NCI-H69 (cell line): ENCODE data around the gene XRCC1.

Source experiments
- DNase-seq: peaks from one replicate; lab custom pipeline; 2025; lab: John Stamatoyannopoulos, UW

Gene XRCC1, protein sequence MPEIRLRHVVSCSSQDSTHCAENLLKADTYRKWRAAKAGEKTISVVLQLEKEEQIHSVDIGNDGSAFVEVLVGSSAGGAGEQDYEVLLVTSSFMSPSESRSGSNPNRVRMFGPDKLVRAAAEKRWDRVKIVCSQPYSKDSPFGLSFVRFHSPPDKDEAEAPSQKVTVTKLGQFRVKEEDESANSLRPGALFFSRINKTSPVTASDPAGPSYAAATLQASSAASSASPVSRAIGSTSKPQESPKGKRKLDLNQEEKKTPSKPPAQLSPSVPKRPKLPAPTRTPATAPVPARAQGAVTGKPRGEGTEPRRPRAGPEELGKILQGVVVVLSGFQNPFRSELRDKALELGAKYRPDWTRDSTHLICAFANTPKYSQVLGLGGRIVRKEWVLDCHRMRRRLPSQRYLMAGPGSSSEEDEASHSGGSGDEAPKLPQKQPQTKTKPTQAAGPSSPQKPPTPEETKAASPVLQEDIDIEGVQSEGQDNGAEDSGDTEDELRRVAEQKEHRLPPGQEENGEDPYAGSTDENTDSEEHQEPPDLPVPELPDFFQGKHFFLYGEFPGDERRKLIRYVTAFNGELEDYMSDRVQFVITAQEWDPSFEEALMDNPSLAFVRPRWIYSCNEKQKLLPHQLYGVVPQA

GRCh38 chr19:43575156-43575950, at the start of gene XRCC1, which contains the start of gene PINLYP:
Gene XRCC1 (minus strand): TSS chr19:43575527. CDS start chr19:43575458, 69 bp downstream.
Gene PINLYP (plus strand): TSS chr19:43575801. CDS start chr19:43577192, 1,391 bp downstream.
- DNase-seq, result peak; percentile 100

DNA sequence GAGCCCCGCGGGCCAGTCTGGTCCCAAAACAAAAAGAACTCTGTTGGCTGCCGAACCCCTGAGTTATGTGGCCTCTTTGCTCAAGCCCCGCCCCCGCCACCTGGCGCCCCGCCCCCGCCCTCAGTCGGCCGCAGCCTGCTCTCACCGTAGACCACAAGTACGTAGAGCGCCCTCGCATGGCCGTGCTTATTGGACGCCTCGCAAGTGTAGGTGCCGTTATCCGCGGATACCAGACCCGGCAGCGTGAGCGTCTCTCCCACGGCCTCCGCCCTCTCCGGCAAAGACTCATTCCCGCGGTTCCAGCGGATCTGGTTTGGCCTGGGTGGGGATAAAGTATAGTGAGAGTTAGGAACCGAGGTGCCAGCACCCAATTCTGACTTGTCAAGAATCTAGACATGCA, 49.6 kb upstream of the XRCC1 start:
- no peak for DNase-seq

DNA sequence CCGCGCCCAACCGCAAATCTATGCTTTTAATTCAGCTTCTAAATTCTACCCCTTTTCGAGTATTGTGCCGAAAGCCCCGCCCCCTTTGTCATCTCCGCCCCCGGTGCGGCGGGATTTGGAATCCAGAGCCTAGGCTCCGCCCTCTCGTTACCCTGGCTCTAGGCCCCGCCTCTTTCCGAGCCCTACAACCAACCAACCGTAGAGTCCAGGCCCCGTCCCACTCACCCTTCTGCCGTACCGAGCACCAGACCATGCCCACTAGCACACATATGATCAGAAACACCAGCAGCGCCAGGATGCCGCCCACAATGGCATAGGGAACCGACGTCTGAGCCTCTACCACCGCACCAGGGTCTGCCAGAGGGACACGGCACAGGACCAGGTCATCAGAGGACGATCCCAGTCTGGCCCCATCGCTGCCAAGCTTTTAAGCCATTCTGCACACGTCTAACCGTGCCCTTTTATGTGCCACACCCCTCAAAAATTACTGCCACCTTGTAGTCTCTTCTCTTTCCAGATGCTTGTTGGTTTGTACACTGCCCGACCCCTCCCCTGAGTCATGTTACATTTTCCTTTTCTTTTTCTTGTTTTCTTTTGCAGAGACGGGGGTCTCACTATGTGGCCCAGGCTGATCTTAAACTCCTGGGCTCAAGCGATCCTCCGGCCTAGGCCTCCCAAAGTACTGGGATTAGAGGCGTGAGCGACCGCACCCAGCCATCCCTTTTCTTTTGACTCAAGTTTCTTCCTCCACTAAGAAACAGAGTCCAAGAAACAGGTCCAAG, 48.8 kb upstream of the XRCC1 start:
- no peak for DNase-seq

DNA sequence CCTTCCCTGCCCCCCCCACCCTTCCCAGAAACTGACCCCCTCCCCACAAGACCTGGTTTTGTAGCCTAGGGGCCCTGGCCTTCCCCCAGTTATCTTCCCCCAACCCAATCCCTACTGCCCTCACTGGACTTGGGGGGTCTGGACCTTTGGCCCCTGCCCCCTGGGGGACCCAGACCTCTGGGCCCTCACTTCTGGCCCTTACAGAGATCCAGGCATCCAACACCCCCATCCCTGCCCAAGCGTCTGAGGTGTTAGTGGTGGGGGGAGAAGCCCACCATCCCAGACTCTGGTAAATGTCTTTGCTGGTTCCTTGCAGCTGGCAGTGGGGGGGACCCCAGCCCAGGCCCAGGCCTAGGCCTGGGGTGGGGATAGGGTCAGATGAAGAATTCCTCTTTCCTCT, 47.6 kb upstream of the XRCC1 start:
- no peak for DNase-seq

DNA sequence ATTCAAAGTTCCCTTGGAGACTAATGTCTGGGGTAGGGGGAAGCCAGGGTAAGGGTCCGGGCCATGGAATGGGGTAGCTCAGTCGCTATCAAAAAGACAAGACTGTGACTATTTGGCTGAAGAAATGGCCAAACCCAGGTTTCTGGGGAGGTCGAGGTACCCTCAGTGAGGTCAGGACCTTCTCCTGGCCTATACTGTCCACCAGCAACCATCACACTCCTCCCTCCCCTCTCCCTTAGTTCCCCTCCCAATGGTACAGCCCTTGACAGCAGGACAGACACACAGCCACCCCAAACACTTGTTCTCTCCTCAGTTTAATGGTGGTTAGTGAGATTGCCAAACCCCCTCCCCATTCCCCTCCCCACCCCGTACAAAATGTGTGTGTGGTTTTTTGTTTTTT, 46.7 kb upstream of the XRCC1 start:
- no peak for DNase-seq

- no peak for DNase-seq
Measured at GRCh38 chr19:43620061-43621001, 45.0 kb upstream of the XRCC1 start.

GRCh38 chr19:43619262-43620060, 44.1 kb upstream of the XRCC1 start, which contains the start of gene ZNF428:
Gene ZNF428 (minus strand): TSS chr19:43619629. CDS start chr19:43614304, 5,325 bp downstream.
- peak; percentile 96 for DNase-seq

DNA sequence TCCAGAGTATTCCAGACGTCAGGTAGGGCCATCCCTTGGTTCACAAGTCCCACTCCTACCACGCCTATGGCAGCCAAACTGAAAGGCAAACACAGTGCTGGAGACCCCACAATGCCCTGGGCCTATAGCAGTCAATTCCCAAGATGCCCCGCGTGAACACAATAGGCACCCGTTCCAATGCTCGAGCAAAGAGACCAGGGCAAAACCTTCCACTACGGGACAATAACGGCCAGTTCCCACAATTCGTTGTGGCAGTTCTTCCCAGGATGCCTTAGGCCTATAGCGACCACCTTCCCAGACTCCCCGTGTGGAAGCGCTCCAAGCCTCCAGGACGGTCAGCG, 43.6 kb upstream of the XRCC1 start:
- peak; percentile 87 for DNase-seq

GRCh38 chr19:43616954-43617353, 41.6 kb upstream of the XRCC1 start:
- no peak for DNase-seq

GRCh38 chr19:43616306-43616705, 41.0 kb upstream of the XRCC1 start:
- DNase-seq, result no peak

GRCh38 chr19:43612374-43612773, 37.0 kb upstream of the XRCC1 start:
- DNase-seq, result no peak

DNA sequence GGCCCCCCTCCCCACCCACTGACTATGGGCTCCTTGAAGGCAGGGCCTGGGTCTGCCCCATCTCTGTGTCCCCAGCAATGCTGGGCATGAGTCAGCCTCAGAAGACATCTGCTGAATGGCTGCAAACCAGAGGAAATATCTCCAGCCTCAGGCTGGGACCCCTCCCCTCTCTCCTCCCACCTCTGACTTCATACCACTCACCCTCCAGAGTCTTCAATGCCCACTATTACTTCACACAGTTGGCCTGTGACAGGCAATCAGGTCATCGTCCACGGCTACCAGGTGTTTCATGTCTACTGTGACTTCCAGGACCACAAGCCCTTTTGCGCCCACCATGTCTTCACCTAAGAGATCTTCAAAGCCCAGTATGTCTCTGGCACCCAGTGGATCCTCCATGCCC, 36.5 kb upstream of the XRCC1 start, which contains the start of gene SRRM5:
Gene SRRM5, plus strand, starts transcription at position 301 of the 400 bp plus-strand sequence. Its CDS starts 34 bp downstream, at position 335.
- DNase-seq, result no peak

GRCh38 chr19:43610493-43610892, 35.2 kb upstream of the XRCC1 start:
- no peak for DNase-seq

DNA sequence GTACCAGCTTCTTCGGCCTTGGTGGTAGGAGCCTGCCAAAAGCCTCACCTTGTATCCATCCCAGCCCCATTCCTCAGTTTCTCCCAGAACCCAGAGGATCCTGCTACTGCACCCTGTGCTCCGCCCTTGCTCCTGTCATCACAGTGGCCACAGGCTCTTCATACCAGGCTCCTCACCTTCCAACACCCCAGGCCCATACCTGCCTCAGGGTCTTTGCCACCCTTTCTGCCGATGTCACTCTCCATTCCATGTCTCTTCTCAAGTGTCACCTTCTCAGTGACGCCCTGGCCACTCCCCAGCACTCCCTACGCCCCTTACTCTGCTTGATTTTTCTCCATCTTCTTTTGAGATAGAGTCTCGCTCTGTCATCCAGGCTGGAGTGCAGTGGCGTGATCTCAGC, 34.5 kb upstream of the XRCC1 start:
- no peak for DNase-seq

DNA sequence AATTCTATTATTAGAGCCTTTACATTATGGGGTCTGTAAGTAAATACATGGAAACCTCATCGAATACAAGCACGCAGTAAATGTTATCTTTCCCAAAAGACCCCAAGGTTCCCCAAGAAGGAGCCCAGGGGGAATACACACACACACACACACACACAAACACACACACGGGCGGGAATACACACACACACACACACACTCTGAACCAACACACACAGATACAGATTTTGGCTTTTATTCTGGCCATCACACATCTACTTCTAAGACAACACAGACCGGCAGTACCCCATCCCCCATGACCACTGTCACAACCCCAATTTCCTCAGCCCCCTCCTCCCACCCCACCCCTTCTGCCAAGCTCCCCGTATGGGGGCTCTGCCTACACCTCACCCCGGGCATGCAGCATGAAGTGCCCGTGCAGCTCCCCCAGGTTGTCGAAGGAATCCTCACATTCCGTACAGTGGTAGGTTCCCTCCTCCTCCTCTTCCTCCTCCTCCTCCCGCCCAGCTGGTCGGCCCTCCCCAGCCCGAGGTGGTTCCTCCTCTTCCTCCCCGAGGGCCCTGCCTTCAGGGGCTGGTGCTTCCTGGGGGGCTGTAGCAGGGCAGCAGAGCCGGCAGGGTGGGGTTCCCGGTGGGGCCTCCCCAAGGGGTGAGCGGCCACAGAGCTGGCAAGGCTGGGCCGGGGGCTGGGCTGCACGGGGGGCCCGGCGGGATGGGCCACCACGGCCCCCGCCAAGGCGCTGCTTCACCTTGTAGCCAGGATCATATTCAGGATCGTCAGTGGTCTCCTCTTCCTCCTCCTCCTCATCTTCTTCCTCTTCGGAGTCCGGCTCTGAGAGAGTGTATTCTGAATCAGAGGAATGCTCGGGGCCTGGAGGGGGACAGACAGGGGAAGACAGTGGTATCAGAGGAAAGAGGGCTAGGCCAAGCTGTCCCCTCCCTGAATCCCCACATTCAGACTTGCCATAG, 32.2 kb upstream of the XRCC1 start:
- DNase-seq, result no peak

DNA sequence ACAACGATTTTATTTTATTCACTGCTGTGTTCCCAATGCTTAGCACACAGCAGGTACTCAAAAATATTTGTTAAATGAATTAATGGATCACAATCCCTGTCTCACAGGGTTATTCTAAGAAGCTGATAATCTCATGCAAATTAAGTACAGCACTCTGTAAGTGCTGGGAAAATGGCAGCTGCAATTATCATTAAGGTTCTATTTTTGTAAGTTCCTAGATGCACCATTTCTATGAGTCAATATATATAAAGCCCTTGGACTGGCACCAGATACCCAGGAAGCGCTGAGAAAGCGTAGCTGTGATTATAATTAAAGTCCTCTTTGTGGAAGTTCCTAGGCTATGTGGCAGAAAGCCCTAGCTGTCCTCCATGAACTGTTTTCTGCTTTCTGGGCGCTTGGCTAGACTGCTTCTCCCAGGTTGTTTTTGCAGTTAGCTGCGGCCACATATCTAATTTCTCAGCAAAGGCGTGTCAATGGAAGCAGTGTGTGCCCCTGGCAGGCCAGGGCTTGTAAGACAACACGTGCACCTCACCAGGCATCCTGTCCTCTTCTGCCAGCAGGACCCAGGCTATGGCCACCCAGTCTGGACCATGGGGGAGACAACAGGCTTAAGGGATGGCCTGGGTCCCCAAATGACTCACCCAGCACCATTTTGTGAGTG, 31.4 kb upstream of the XRCC1 start:
- peak; percentile 15 for DNase-seq

DNA sequence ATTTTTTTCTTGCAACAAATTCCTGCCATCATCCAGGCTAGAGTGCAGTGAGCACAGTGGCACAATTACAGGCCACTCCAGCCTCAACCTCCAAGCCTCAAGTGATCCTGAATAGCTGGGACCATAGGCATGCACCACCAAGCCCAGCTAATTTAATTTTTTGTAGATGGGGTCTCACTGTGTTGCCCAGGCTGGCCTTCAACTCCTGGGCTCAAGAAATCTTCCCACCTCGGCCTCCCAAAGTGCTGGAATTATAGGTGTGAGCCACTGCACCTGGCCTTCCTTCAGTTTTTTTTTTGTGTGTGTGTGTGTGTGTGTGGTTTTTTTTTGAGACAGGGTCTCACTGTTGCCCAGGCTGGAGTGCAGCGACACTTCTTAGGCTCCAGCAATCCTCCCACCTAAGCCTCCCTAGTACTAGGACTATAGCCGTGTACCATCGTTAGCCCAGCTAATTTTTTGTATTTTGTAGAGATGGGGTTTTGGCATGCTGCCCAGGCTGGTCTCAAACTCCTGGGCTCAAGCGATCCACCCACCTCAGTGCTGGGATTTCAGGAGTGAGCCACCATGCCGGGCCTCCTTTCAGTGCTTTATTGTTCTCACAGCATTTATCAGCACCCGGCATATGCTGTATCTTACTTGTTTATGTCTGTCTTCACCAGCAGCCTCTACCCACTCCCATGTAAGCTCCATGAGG, 30.7 kb upstream of the XRCC1 start:
- peak; percentile 20 for DNase-seq
